Effector CD4-positive, alpha-beta T cell (primary cell): ENCODE measurements around the gene TBX3.
A peak's percentile ranks its signal among the peaks of the same experiment; 100 is the strongest.

Source experiments
- DNase-seq: peaks from one replicate; pipeline ENCODE4 v3.0.0-alpha.2; 2020

Gene TBX3

GRCh38 chr12:114666746-114667668, 17.0 kb downstream of the TBX3 start:
- DNase-seq, result no peak

- DNase-seq, result no peak
Measured at GRCh38 chr12:114665411-114666260, 18.3 kb downstream of the TBX3 start.

- no peak for DNase-seq
Measured at GRCh38 chr12:114664651-114665320, 19.2 kb downstream of the TBX3 start.

- DNase-seq, result peak; percentile 47
Measured at GRCh38 chr12:114662512-114663177, 21.3 kb downstream of the TBX3 start.

GRCh38 chr12:114661245-114661644, 22.7 kb downstream of the TBX3 start:
- DNase-seq, result no peak

- no peak for DNase-seq
Measured at GRCh38 chr12:114659084-114659483, 24.9 kb downstream of the TBX3 start.

GRCh38 chr12:114658002-114658441, 26.0 kb downstream of the TBX3 start:
- DNase-seq, result no peak

GRCh38 chr12:114657597-114657920, 26.4 kb downstream of the TBX3 start:
- no peak for DNase-seq

- DNase-seq, result no peak
Measured at GRCh38 chr12:114656906-114657596, 26.9 kb downstream of the TBX3 start.

GRCh38 chr12:114655934-114656749, 27.8 kb downstream of the TBX3 start:
- no peak for DNase-seq

GRCh38 chr12:114649585-114649984, 34.4 kb downstream of the TBX3 start:
- no peak for DNase-seq

- no peak for DNase-seq
Measured at GRCh38 chr12:114648711-114649110, 35.3 kb downstream of the TBX3 start.

GRCh38 chr12:114638790-114639435, 45.1 kb downstream of the TBX3 start:
- DNase-seq, result no peak

GRCh38 chr12:114636723-114637480, 47.1 kb downstream of the TBX3 start:
- DNase-seq, result no peak

GRCh38 chr12:114631242-114631641, 52.7 kb downstream of the TBX3 start:
- DNase-seq, result no peak

GRCh38 chr12:114628199-114628598, 55.8 kb downstream of the TBX3 start:
- DNase-seq, result no peak

- no peak for DNase-seq
Measured at GRCh38 chr12:114627393-114627792, 56.6 kb downstream of the TBX3 start.

GRCh38 chr12:114625294-114625851, 58.6 kb downstream of the TBX3 start:
- no peak for DNase-seq

- no peak for DNase-seq
Measured at GRCh38 chr12:114623737-114624136, 60.2 kb downstream of the TBX3 start.
